Measurements from ENCODE around the gene HIGD1B.

HIGD1B gene

DNA sequence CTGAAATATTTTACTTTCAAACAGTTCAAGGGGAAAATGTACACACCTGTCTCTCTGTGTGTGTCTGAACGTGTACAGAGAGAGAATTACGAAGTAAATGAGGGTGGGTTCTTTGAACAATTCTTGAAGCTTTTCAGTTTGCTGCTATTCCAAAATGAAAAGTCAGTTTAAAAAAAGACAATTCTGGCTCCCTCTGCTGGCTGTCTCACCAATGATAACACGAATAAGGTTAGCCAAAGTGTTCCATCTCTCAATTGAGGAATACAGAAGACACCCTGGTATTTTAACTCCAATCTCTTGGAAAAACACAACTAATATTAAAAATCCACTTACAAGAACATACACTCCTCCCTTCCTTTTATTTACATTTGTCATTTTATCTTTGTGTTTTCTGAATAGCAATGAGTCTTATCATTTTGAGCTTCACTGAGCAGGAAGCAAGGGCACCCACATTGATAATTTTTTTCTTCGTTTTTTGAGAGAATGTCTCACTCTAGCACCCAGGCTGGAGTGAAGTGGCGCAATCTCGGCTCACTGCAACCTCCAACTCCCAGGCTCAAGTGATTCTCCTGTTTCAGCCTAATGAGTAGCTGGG, 31.0 kb downstream of the HIGD1B start:
- no peak for DNase-seq (ENCODE audit: low read depth in 2 of 2)

DNA sequence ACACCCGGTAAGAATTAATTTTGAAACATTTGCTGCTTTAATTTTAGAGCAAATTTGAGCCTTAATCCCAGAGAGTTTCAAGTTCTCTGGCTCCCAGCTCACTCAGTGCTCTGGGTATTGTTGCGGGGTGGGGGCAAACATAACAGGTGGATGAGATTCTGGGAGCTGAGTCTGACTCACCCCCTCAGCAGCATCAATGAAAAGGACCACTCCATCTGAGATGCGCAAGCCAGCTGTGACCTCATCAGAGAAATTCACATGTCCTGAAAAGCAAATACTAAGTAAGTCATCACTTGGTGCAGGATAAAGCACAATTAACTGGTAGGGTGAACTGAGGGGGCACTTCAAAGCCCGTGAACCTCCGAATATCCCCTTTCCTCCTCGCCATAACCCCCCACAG, 31.7 kb downstream of the HIGD1B start:
- DNase-seq (ENCODE audit: low read depth in 2 of 2) = no peak

DNA sequence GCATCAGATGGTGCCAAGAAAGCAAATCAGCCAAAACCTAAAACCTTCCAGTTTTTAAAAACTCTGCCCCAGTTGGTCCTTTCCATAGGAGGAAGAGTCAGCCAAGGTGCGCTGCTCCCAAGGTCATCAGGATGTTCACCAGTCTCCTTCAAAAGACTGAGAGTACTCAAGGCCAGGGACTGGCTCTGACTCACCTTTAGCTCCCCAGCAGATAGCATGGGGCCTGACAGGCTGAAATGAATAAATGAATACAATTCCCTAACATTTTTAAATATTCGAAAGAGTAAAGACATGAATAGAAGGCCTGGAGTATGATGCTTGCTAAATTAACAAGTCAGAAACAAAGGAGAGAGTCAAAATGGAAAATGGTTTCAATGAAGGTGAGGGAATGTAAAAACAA, 32.4 kb downstream of the HIGD1B start:
- DNase-seq (ENCODE audit: low read depth in 2 of 2) = no peak

DNA sequence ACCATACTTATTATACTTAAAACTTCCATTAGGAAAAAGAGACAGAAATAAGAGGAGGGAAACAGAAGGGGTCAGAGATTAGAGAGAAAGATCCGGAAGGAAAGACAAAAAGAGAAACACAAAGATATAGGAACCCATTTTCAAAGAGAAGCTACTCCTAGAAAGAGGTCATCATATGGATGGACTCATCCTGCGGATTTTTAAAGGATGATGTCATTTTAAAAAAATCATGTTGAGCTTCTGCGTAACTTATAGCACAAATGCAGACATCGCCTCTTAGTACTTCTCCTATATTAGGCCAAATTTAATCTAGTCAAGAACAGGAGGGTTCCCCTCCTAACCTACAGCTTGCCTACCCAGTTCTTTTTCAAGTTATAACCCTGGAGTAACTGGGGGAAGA, 33.5 kb downstream of the HIGD1B start:
- DNase-seq (ENCODE audit: low read depth in 2 of 2) = no peak

DNA sequence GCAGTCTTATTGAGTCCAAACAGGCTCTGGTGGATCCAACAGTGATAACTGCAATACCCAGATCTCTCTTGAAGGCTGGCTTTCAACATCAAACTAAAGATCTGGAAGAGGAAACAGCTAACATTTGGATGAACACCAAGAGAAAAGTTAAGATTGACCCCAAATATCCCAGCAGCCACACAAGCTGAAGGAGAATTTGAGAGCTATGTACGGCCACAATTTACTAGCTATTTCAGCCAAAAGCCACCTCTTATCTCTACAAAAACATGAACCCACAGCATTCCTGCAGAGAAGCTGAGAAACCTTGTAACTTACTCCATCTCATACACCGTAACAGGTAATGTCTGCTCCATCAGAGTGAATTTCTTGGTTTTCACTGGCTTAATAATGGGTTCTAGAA, 37.3 kb downstream of the HIGD1B start:
- DNase-seq (ENCODE audit: low read depth in 2 of 2) = no peak

DNA sequence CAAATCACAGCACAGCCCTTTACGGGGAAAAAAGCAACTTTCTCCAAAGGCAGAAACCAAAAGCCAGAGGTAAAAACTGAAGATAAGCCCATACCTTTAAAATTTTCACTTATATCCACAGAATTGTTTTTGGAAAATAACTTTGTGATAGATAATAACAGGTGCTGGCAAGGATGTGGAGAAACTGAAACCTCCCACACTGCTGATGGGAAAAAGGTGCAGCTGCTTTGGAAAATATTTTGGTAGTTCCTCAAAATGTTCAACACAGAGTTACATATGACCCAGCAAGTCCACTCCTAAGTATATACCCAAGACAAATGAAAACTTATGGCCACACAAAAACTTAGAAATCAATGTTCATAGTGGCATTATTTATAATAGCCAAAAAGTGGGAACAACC, 39.3 kb downstream of the HIGD1B start:
- DNase-seq (ENCODE audit: low read depth in 2 of 2) = no peak

DNA sequence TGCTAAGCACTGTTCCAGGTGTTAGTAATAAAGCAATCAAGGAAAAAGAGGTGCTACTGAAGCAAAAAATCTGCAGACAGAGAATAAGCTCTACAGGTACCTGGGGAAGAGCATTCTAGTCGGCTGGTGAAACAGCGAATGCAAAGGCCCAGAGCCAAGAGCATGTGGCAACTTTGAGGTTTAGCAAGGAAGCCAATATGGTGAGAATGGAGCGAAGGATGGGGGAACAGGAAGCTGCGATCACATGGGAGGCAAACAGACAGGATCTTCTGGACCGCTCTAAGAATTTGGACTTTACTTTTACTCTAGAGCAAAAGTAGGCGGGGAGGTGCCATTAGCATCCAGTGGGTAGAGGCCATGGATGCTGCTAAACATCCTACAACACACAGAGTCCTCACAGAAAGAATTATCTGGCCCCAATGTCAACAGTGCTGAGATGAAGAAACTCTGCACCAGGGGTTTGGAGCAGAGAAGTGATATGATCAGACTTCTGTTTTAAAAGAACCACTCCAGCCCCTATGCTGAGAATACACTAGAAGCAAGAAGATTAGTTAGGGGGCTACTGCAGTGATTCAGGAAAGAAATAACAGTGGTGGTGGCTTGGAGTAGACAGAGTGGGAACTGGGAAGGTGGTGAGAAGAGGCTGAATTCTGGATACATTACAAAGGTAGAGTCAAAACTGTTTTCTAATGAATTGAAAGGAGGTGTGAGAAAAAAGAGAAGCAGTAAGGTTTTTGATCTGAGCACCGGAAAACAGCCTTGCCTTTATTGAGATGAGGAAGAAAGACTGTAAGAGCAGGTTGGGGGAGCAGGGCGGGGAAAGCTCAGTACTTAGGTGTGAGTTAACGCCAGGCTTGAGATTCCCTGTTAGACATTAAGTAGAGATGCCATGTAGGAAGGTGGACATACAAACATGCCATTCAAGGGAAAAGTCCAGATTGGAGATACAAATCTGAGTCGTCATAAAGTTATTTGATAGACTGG, 40.6 kb downstream of the HIGD1B start:
- no peak for DNase-seq (ENCODE audit: low read depth in 2 of 2)

DNA sequence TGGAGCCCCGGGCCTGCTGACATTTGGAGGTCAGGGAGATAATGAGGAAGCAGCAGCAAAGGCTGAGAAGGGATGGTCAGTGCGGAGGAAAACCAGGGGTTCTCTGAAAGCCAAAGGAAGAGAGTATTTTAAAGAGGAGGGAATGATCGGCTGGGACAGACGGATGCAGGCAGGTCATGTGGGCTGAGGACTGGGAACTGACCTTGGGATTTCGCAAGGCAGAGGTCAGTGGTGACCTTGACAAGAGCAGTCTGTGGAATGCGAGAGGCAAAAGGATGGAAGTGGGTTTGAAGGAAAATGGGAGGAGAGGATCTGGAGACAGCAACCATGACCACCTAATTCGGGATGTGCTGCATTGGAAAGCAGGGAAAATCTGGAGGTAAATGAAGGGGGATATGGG, 41.3 kb downstream of the HIGD1B start:
- DNase-seq (ENCODE audit: low read depth in 2 of 2) = no peak

DNA sequence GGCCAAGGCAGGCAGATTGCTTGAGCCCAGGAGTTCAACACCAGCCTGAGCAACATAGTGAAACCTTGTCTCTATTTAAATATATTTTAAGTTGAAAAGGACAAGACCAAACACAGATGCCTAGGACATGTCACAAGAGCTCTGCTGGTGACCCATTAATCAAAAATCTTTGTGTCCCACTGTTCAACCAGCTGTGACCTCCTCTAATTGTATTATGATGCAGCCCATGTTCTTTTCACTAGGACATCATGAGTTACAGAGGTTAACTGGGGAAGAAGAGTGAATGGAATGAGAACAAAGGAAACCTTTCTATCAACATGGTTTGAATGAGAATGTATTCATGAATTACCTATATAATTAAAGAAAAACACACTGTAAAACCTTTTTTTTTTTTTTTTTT, 44.6 kb downstream of the HIGD1B start:
- no peak for DNase-seq (ENCODE audit: low read depth in 2 of 2)

DNA sequence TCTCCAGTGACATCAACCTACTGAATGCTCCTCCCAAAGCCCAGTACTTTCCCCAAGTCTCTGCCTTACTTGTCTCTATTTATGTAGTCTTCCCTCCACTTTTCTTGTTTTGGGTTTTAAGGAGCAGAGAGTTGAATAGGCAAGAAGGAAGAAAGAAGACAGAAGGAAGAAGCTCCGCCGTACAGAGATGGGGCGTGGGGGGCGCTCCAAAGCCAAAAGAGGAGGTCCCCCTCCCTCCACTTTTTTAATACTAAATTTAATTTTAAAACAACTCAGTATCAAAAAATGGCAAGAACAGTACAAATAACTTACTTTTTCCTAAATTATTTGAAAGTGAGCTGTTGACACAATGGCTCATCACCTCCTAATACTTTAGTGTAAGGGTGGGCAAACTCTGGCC, 47.0 kb downstream of the HIGD1B start:
- DNase-seq (ENCODE audit: low read depth in 2 of 2) = no peak

DNA sequence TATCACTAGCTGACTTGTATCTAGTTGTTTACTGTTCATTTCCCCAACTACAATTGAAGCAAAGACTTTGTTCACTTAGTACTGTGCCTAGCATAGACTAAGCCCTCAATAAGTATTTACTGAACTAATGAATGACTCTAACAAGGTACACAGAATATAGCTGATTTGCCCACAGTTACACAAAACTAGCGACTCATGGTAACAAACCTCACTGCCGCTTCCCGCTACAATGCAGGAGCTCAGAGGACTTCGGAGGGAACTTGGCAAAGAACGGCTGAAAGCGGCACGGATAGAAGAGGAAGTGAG, 51.0 kb downstream of the HIGD1B start:
- no peak for DNase-seq (ENCODE audit: low read depth in 2 of 2)

DNA sequence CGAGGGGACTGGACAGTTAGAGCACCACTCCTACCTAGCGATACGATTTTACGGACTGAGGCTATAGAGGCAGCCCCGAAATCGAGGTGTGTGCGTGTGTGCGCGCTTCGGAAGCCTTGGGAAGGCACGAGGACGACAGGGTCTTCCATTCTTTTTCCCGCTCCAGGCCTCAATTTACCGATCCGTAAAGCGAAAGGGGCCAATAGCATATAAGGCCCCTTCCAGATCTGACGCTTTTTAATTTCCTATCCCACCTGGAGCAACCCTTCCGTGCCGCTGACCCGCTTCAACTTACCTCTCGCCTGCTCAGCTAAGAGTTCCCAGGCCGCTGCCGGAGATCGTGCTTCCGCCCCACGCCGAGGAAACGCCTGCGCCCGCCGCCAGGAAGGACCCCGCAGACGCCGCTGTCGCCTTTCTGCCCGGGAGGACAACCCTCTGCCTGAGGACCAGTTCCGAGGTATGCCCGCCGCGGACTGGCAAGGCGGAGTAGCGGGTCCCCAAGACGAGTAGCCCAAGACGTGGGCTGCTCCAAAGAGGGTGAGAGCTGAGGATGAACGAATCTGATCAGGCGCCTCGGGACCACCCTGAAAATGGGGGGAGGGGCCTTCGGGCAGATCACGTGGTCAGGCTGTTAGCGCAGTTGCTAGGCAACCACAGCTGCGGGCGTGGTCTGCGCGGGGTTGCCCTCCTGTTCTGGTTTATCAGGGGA, 51.5 kb downstream of the HIGD1B start, which contains the start of gene EFTUD2:
EFTUD2 (minus strand) TSS at position 372 of the 709 bp plus-strand sequence. CDS start 4,924 bp downstream, outside the sequence.
- DNase-seq (ENCODE audit: low read depth in 2 of 2) = peak; percentile 83 to 91

Data from stimulated activated CD8-positive, alpha-beta memory T cell treated with anti-CD3 and anti-CD28 coated beads, Interleukin-2, amount 100 ng/mL, for 1 hour (primary cell).